Tibial nerve (tissue), 4 donors: ENCODE measurements around the gene H2BW2.

ENCODE experiments used
- EP300 ChIP-seq, 2 donors: sonication (generic); formaldehyde crosslinking; IDR thresholded peaks; one replicate each; pipeline ENCODE4 v1.6.1; 2017; ENCODE audit warnings: antibody characterized with exemption in 2 of 2, mild to moderate bottlenecking in 1 of 2
- POLR2A ChIP-seq, 2 donors: fragments of 450-650 bp; IDR thresholded peaks; one replicate each; pipeline ENCODE4 v1.6.1; 2017; ENCODE audit warnings: antibody characterized with exemption in 2 of 2, mild to moderate bottlenecking in 2 of 2, moderate library complexity in 2 of 2
- TF ChIP-seq, protein P1 (sequence below), 5 experiments: fragments of 200-600 bp in 3 of 5; fragments of 450-650 bp in 2 of 5; sonication (generic) in 3 of 5; IDR thresholded peaks; one replicate each; pipeline ENCODE4 v1.5.1; 2016 to 2019; ENCODE audit warnings: antibody characterized with exemption in 5 of 5, mild to moderate bottlenecking in 3 of 5, moderate library complexity in 2 of 5

DNA sequence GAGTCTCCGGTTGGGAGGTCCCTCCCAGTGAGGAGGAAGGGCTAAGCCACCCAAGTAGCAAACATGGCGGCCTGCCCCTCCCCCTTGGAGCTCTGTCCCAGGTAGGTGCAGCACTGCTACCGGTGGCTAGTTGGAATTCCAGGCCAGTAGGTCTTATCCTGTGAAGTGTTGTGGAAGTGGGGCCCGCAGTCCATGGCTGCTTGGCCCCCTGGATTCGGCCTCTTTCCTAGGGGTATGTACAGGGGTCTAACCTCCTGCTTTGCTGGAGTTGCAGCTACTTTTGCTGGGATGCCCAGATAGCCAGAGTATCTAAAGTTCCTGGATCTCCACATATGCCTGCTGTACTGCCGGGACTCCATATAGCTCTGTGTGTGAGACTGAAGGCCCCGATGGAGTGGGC lies 46.2 kb downstream of the H2BW2 start:
- TF ChIP-seq POLR2A (IDR thresholded peaks at IDR 0.05) (no peak), EP300 (IDR thresholded peaks at IDR 0.05) (no peak)
- TF ChIP-seq, protein P1, sequence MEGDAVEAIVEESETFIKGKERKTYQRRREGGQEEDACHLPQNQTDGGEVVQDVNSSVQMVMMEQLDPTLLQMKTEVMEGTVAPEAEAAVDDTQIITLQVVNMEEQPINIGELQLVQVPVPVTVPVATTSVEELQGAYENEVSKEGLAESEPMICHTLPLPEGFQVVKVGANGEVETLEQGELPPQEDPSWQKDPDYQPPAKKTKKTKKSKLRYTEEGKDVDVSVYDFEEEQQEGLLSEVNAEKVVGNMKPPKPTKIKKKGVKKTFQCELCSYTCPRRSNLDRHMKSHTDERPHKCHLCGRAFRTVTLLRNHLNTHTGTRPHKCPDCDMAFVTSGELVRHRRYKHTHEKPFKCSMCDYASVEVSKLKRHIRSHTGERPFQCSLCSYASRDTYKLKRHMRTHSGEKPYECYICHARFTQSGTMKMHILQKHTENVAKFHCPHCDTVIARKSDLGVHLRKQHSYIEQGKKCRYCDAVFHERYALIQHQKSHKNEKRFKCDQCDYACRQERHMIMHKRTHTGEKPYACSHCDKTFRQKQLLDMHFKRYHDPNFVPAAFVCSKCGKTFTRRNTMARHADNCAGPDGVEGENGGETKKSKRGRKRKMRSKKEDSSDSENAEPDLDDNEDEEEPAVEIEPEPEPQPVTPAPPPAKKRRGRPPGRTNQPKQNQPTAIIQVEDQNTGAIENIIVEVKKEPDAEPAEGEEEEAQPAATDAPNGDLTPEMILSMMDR (IDR thresholded peaks at IDR 0.05): no peak
